Lower leg skin (tissue), 4 donors: ENCODE data around the gene KRTAP4-9. TPM values are rescaled to one million over a fixed set of nuclear protein-coding genes. Genes with fewer than 3 reads are reported as not detected.
"Not testable (repeated sequence)": the region's sequence is repeated elsewhere in the genome, so short reads cannot be mapped to it uniquely, and the experiment has no call there.

Experiments used
- DNase-seq, 2 donors: peaks; one replicate each; pipeline ENCODE4 v3.0.0-alpha.2; 2019; ENCODE audit warnings: low spot score in 2 of 2
- H3K4me3 ChIP-seq: fragments of 200-600 bp; sonication (generic); 2 replicates; pipeline ENCODE4 v1.5.1; 2017; ENCODE audit warnings: mild to moderate bottlenecking, low read depth; ENCODE audit not compliant: poor library complexity, severe bottlenecking
- POLR2A ChIP-seq, 2 donors: fragments of 450-650 bp; IDR thresholded peaks; one replicate each; pipeline ENCODE4 v1.6.1; 2016 to 2017; ENCODE audit warnings: antibody characterized with exemption in 2 of 2, mild to moderate bottlenecking in 1 of 2, moderate library complexity in 1 of 2
- WGBS, 2 donors: methylation state at CpG; one replicate each; pipeline ENCODE4 v1.1.5; 2018; 5-methylcytosine and 5-hydroxymethylcytosine counted together
- intact Hi-C: fragments of 100-400 bp; cut with DNase I; formaldehyde crosslinking; loops from one replicate; pipeline ENCODE4 v1.15.0; 2023; ENCODE audit warnings: low total_unique reads
- total RNA-seq, 4 donors: library from RNA; depleted of rRNA; stranded (reverse); fragments of >200 nt; gene quantifications; one replicate each; pipeline ENCODE4 v1.1.0, GENCODE V29; 2016
- TF ChIP-seq, protein P1 (sequence below), 3 donors: fragments of 450-650 bp; IDR thresholded peaks; one replicate each; pipeline ENCODE4 v1.5.1; 2016; ENCODE audit warnings: antibody characterized with exemption in 3 of 3, mild to moderate bottlenecking in 3 of 3, moderate library complexity in 2 of 3

Gene KRTAP4-9
- total RNA-seq = 10 to 100 TPM in 1 of 4 donors, 1 to 10 TPM in 1, under 1 TPM in 1, not detected in 1; 0.44 to 73.5 (median 2.6) TPM

DNA sequence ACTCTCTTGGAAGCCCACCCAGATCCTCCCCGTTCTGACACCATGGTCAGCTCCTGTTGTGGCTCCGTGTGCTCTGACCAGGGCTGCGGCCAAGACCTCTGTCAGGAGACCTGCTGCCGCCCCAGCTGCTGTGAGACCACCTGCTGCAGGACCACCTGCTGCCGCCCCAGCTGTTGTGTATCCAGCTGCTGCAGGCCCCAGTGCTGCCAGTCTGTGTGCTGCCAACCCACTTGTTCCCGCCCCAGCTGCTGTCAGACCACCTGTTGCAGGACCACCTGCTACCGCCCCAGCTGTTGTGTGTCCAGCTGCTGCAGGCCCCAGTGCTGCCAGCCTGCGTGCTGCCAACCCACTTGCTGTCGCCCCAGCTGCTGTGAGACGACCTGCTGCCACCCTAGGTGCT lies at the start of gene KRTAP4-9:
Gene KRTAP4-9, plus strand, starts transcription at position 43 of the 400 bp plus-strand sequence. Its CDS starts 0 bp downstream, at position 43.
- 69 to 71% methylated on average over 4 to 10 of the region's 10 CpGs for WGBS, 2 donors
- DNase-seq, H3K4me3 ChIP-seq, intact Hi-C loops: not testable (repeated sequence)

DNA sequence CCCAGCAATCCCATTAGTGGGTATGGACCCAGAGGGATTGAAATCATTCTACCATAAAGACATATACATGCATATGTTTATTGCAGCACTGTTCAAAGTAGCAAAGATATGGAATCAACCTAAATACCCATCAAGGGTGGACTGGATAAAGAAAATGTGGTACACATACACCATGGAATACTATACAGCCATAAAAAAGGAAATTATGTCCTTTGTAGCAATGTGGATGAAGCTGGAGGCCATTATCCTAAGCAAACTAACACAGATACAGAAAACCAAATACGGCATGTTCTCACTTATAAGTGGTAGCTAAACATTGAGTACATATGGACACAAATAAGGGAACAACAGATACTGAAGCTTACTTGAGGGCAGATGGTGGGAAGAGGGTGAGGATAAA lies 47.6 kb upstream of the KRTAP4-9 start:
- TF ChIP-seq POLR2A (IDR thresholded peaks at IDR 0.05) = no peak
- TF ChIP-seq, protein P1, sequence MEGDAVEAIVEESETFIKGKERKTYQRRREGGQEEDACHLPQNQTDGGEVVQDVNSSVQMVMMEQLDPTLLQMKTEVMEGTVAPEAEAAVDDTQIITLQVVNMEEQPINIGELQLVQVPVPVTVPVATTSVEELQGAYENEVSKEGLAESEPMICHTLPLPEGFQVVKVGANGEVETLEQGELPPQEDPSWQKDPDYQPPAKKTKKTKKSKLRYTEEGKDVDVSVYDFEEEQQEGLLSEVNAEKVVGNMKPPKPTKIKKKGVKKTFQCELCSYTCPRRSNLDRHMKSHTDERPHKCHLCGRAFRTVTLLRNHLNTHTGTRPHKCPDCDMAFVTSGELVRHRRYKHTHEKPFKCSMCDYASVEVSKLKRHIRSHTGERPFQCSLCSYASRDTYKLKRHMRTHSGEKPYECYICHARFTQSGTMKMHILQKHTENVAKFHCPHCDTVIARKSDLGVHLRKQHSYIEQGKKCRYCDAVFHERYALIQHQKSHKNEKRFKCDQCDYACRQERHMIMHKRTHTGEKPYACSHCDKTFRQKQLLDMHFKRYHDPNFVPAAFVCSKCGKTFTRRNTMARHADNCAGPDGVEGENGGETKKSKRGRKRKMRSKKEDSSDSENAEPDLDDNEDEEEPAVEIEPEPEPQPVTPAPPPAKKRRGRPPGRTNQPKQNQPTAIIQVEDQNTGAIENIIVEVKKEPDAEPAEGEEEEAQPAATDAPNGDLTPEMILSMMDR (IDR thresholded peaks at IDR 0.05) = no peak
- no peak overlapping the region for H3K4me3 ChIP-seq
- no peak for DNase-seq
- intact Hi-C loops = no loop called here
- WGBS, 2 donors = 91 to 95% methylated on average over 1 of the region's 1 CpG

DNA sequence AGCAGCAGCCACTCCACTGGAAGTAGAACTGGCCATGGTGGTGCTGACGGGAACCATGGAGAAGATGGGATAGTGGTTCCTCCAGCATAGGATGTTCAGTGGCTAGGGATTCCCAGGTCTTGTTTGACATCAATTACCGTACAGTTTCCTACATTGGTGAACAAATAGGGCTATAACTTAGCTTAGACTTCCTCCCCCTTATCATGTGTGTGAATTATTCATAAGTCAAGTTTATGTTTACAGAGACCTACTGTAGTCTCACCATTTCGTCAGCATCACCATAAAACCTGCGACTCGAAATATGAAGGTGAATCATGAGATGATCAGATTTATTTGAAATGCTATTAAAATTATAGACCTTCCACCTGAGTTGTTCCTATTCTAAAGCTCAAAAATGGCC lies 46.4 kb upstream of the KRTAP4-9 start:
- 90 to 93% methylated on average over 5 of the region's 5 CpGs for WGBS, 2 donors
- no peak overlapping the region for H3K4me3 ChIP-seq
- intact Hi-C loops = no loop called here
- no peak for DNase-seq
- no peak for TF ChIP-seq POLR2A (IDR thresholded peaks at IDR 0.05)
- TF ChIP-seq, protein P1 (IDR thresholded peaks at IDR 0.05) = no peak

DNA sequence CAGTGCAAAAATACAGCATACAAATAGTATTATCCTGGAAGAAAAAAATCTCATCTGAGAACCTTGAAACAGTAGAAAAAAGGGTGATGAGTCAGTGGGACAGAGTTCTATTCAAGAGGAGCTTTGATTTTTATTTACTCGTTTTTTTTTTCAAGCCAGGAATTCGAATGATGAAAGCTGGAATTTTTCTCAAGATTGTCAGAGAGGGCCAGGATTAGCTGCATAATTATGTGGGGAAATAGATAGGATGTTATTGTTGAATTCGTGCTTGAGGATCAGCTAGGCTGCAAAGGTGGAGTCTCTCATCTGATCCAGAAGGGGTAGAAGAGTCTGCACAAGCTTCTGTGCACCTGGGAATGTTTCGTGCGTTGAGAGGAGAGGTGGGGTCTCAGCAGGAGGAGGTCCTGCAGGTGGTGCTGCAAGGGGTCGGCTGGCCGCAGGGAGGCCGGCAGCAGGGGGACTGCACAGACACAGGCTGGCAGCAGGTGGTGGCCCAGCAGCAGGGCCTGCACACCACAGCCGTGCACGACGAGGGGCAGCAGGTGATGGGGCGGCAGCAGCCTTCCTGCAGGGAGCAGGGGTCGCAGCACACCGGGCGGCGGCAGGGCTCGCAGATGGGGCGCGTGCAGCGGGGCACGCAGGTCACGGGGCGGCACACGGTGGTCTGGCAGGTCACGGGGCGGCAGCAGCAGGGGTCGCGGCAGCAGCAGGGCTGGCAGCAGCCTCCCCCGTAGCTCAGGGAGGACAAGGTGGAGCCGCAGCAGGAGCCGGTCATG lies 45.7 kb upstream of the KRTAP4-9 start:
- H3K4me3 ChIP-seq, intact Hi-C loops, DNase-seq: not testable (repeated sequence)
- WGBS, 2 donors = 50 to 55% methylated on average over 8 of the region's 31 CpGs

DNA sequence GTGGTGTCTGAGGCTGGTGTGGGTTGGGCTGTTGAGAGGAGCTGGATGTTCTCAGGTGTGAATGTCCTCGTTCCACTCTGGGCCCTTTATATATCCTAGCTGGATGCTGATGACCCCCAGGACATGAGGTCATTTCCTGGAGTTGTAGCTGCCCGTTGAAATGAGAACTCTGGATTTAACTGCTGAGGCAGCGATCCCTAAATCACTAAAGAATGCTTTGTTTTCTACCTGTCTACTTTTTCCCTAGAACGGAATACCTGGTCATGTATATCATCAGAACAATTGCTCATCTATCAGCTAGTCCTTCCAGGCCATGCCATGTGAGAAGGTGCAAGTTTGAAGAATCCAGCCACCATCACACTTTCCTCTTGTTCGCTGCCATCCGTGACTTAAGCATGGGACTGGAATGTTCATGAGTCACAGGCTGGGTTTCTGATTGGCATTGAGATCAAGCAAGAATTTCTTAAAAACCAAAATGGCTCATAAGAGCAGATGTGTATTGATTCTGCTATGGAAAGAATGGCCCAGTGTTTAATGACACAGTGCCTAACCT lies 45.1 kb upstream of the KRTAP4-9 start, which contains the start of gene KRTAP2-3:
Gene KRTAP2-3, minus strand, starts transcription at position 63 of the 553 bp plus-strand sequence. CDS start 64 bp downstream, outside the sequence.
- intact Hi-C loops = no loop called here
- DNase-seq = no peak
- TF ChIP-seq, protein P1 (IDR thresholded peaks at IDR 0.05) = no peak
- TF ChIP-seq POLR2A (IDR thresholded peaks at IDR 0.05) = no peak
- no peak within 1 kb of the TSS for H3K4me3 ChIP-seq
- 62% methylated on average over 6 of the region's 6 CpGs for whole genome bisulfite sequencing, 2 donors

DNA sequence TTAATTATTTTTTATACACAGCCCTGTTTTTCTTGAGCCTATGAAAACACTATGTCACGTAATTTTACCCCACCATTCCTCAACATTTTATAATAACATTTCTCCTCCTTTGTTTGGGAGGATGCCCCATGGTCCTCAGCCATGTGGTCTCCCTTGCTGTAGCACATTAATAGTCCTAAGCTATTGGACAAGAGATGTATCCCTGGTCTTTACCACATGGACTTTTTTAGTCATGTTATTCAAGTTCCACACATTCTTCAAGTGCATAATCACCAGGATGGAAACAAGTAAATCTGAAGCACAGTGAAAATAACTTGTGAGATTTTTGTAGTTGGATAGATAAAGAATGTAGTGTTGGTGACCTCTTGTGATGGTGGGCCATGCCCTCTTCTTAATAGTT lies 43.2 kb upstream of the KRTAP4-9 start:
- no peak overlapping the region for H3K4me3 ChIP-seq
- TF ChIP-seq POLR2A (IDR thresholded peaks at IDR 0.05) = no peak
- TF ChIP-seq, protein P1 (IDR thresholded peaks at IDR 0.05) = no peak
- no peak for DNase-seq
- 53 to 61% methylated on average over 1 of the region's 1 CpG for WGBS, 2 donors
- intact Hi-C loops = no loop called here
